CD4-positive, alpha-beta memory T cell (primary cell): ENCODE results near the gene ACSL3. TPM values are rescaled to one million over a fixed set of nuclear protein-coding genes. Genes with fewer than 3 reads are reported as not detected.

Source experiments
- CTCF ChIA-PET: fragments of 350-600 bp; sonication (Branson Sonifier 250); formaldehyde crosslinking; loops from one replicate; lab custom pipeline; 2021; ENCODE audit warnings: inconsistent platforms; ENCODE audit not compliant: partially characterized antibody; lab: Charles Lee
- POLR2A ChIA-PET: fragments of 350-600 bp; sonication (Branson Sonifier 250); formaldehyde crosslinking; loops from one replicate; lab custom pipeline; 2021; ENCODE audit not compliant: partially characterized antibody; lab: Charles Lee
- DNase-seq, 5 donors: peaks; one replicate each; pipeline versions ENCODE4 v3.0.0 to v3.0.0-alpha.2; 2020 to 2022; ENCODE audit warnings: mixed read lengths in 1 of 5
- H3K27ac ChIP-seq: one replicate; pipeline ENCODE4 v1.7.0; 2013; ENCODE audit warnings: low read depth, low read length
- H3K27me3 ChIP-seq: 2 replicates; pipeline ENCODE4 v1.7.0; 2013; ENCODE audit warnings: mild to moderate bottlenecking, low read length, moderate library complexity; ENCODE audit not compliant: insufficient read depth
- H3K36me3 ChIP-seq: 2 replicates; pipeline ENCODE4 v1.7.0; 2013; ENCODE audit warnings: mild to moderate bottlenecking, low read length, moderate library complexity; ENCODE audit not compliant: insufficient read depth
- H3K4me1 ChIP-seq: 2 replicates; pipeline ENCODE4 v1.7.0; 2013; ENCODE audit warnings: mild to moderate bottlenecking, low read length, moderate library complexity; ENCODE audit not compliant: insufficient read depth
- H3K4me3 ChIP-seq, 2 donors: one replicate each; pipeline ENCODE4 v1.7.0; 2013; ENCODE audit warnings: low read length in 2 of 2, mild to moderate bottlenecking in 1 of 2
- H3K9me3 ChIP-seq, 2 donors: one replicate each; pipeline ENCODE4 v1.7.0; 2013; ENCODE audit warnings: low read length in 2 of 2, control low read depth in 1 of 2; ENCODE audit not compliant: control insufficient read depth in 1 of 2
- H3K27ac Mint-ChIP-seq, 7 donors: one replicate each; pipeline ENCODE4 v1.8.0; 2020 to 2021; ENCODE audit warnings: mixed read lengths in 7 of 7, mild to moderate bottlenecking in 6 of 7, inconsistent platforms in 3 of 7, moderate library complexity in 3 of 7
- H3K27me3 Mint-ChIP-seq, 2 donors: one replicate each; pipeline ENCODE4 v1.8.0; 2020 to 2021; ENCODE audit warnings: mixed read lengths in 2 of 2
- H3K36me3 Mint-ChIP-seq, 2 donors: one replicate each; pipeline ENCODE4 v1.8.0; 2020 to 2021; ENCODE audit warnings: mixed read lengths in 2 of 2, inconsistent platforms in 1 of 2, mild to moderate bottlenecking in 1 of 2
- H3K4me1 Mint-ChIP-seq, 4 donors: one replicate each; pipeline ENCODE4 v1.8.0; 2020 to 2021; ENCODE audit warnings: mixed read lengths in 4 of 4, mild to moderate bottlenecking in 1 of 4
- H3K4me3 Mint-ChIP-seq, 8 donors: one replicate each; pipeline ENCODE4 v1.8.0; 2020 to 2021; ENCODE audit warnings: mixed read lengths in 8 of 8, mild to moderate bottlenecking in 7 of 8, moderate library complexity in 6 of 8, inconsistent platforms in 3 of 8
- H3K9me3 Mint-ChIP-seq, 8 donors: one replicate each; pipeline ENCODE4 v1.8.0; 2020 to 2021; ENCODE audit warnings: mixed read lengths in 8 of 8, mild to moderate bottlenecking in 5 of 8, inconsistent platforms in 3 of 8, moderate library complexity in 1 of 8
- intact Hi-C: fragments of 100-400 bp; cut with micrococcal nuclease; formaldehyde crosslinking; loops from one replicate; pipeline ENCODE4 v1.15.1; 2023
- polyA plus RNA-seq, 2 donors: library from polyadenylated mRNA; unstranded; fragments of 300-500 nt; fragmentation: Illumina TruSeq; gene quantifications; one replicate each; pipeline ENCODE4 v1.2.3, GENCODE V29; 2021
- total RNA-seq, 2 experiments: library from RNA; stranded (reverse); gene quantifications; one replicate each; pipeline ENCODE4 v1.2.3, GENCODE V29; 2021

Gene ACSL3
- total and polyA plus RNA-seq, 4 experiments from 2014 or later: 24.8 to 30.9 (median 25.8) TPM

DNA sequence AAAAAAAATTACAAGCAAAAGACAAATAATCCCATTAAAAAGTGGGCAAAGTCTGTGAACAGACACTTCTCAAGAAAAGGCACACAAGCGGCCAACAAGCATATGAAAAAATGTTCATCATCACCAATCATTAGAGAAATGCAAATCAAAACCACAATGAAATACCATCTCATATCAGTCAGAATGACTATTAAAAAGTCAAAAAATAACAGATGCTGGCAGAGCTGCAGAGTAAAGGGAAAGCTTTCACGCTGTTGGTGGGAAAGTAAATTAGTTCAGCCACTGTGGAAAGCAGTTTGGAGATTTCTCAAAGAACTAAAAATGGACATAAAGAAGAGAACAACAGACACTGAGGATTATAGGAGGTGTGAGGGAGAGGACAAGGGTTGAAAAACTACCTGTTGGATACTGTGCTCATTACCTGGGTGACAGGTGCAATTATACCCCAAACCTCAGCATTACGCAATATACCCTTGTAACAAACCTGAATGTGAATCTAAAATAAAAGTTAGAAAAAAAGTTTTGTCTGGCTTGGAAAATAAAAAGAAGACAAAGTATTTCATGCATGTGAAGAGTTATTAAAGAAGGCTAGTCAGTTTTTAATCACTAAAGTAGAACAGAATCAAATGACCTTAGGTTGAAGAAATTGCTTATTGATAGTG is 8.7 kb upstream of the ACSL3 start:
- H3K4me1 ChIP-seq: no peaks in the 10 kb centered on the region
- intact Hi-C loops: no loop called here
- no peaks in the 10 kb centered on the region for H3K36me3 ChIP-seq
- CTCF ChIA-PET: no interaction called here
- H3K9me3 Mint-ChIP-seq: no peaks in the 10 kb centered on the region
- POLR2A ChIA-PET: no interaction called here
- no peaks in the 10 kb centered on the region for H3K4me1 Mint-ChIP-seq
- H3K27me3 ChIP-seq: no peaks in the 10 kb centered on the region
- H3K9me3 ChIP-seq: no peaks in the 10 kb centered on the region
- no peak overlapping the region for H3K4me3 ChIP-seq
- peaks cover 3% of the 10 kb centered on the region in 2 donors for H3K27me3 Mint-ChIP-seq
- no peak for DNase-seq
- no peak overlapping the region for H3K27ac Mint-ChIP-seq
- no peak overlapping the region for H3K27ac ChIP-seq
- no peaks in the 10 kb centered on the region for H3K36me3 Mint-ChIP-seq
- H3K4me3 Mint-ChIP-seq: no peak overlapping the region

GRCh38 chr2:222854773-222855700 is 5.8 kb upstream of the ACSL3 start:
- peaks cover 0 to 2% of the 10 kb centered on the region in 2 donors for H3K27me3 Mint-ChIP-seq
- Histone ChIP-seq H3K27ac (no peak overlapping the region), H3K27me3 (no peaks in the 10 kb centered on the region), H3K4me3 (no peak overlapping the region), H3K36me3 (no peaks in the 10 kb centered on the region), H3K9me3 (no peaks in the 10 kb centered on the region), H3K4me1 (no peaks in the 10 kb centered on the region)
- no peak overlapping the region for H3K27ac Mint-ChIP-seq
- no peaks in the 10 kb centered on the region for H3K9me3 Mint-ChIP-seq
- CTCF ChIA-PET: no interaction called here
- POLR2A ChIA-PET: no interaction called here
- H3K4me1 Mint-ChIP-seq: peaks cover 0 to 3% (median 0%) of the 10 kb centered on the region in 4 donors
- no peak for DNase-seq
- H3K4me3 Mint-ChIP-seq: no peak overlapping the region
- H3K36me3 Mint-ChIP-seq: no peaks in the 10 kb centered on the region
- intact Hi-C loops: no loop called here

- peak overlapping the region; percentile 66 to 85 (median 80) for H3K4me3 Mint-ChIP-seq
- no peaks in the 10 kb centered on the region for H3K9me3 Mint-ChIP-seq
- peak overlapping the region in 4 of 7 donors; percentile 16 to 69 (median 48) for H3K27ac Mint-ChIP-seq
- Histone ChIP-seq H3K4me3 (peak overlapping the region in 1 of 2 donors; percentile 63), H3K27me3 (no peaks in the 10 kb centered on the region), H3K4me1 (peaks cover 37% of the 10 kb centered on the region), H3K9me3 (no peaks in the 10 kb centered on the region), H3K27ac (no peak overlapping the region), H3K36me3 (no peaks in the 10 kb centered on the region)
- CTCF ChIA-PET: no interaction called here
- DNase-seq: no peak
- POLR2A ChIA-PET: interaction anchor here (1.0 kb wide), 1 partner anchor 40 kb away, joined by 4 read pairs; no protein-coding TSS in a partner anchor
- H3K4me1 Mint-ChIP-seq: peaks cover 0 to 5% (median under 1%) of the 10 kb centered on the region in 4 donors
- no peaks in the 10 kb centered on the region for H3K27me3 Mint-ChIP-seq
- H3K36me3 Mint-ChIP-seq: peaks cover 0 to 3% of the 10 kb centered on the region in 2 donors
- intact Hi-C loops: loop anchor here (1.0 kb wide), 1 partner anchor 204 kb away; the partner anchor contains the start of gene FARSB
Observed at GRCh38 chr2:222859786-222860612, 837 bp upstream of the ACSL3 start.

DNA sequence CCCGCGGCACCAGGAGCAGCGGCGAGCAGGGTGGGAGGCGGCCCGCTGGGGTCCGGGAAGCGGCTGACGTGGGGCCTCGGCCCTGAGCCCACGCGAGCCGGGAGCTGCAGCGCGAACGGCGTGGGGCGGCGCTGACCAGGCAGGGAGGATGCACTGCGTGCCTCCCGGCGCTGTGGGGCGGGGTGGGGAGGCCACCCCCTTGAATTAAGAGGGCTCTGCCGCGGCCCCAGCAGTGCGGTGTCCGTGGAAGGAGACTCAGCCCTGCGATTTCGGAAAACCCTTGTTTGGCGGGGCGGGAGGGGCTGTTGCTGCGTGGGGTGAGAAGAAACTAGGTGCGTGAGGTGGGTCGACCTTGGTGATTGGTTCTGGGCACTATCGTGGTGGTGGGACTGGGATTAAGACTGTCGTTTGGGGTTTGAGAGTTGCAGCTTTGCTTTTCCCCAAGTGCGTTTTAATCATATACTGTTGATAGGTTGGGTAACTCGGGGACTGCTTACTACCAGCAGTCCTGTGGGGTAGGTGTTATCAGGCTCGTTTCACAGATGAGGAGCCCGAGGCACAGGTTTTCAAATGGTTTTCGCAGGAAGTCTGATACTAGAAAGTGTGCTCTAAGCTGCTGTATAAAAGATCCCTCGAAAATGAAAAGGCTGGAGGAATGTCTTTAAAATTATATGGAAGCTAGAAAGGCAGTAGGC is 722 bp downstream of the ACSL3 start:
- Mint-ChIP-seq H3K36me3 (peaks cover 0 to 3% of the 10 kb centered on the region in 2 donors), H3K4me3 (no peak overlapping the region), H3K27ac (peak overlapping the region in 6 of 7 donors; percentile 48 to 97 (median 94)), H3K27me3 (no peaks in the 10 kb centered on the region), H3K9me3 (no peaks in the 10 kb centered on the region), H3K4me1 (peaks cover 4 to 11% (median 6%) of the 10 kb centered on the region in 4 donors)
- intact Hi-C loops: loop anchor here (1.0 kb wide), 1 partner anchor 42 kb away; no protein-coding TSS in a partner anchor
- ChIA-PET POLR2A (interaction anchor here (0.5 to 0.8 kb wide), 2 partner anchors 26 to 206 kb away, joined by 3 read pairs; partner anchors contain the start of gene FARSB), CTCF (interaction anchor here (0.9 to 2.6 kb wide), 4 partner anchors 22 to 155 kb away, joined by 3 to 8 read pairs (median 4); no protein-coding TSS in a partner anchor)
- peak in 4 of 5 donors; percentile 25 to 66 (median 34) for DNase-seq
- Histone ChIP-seq H3K4me1 (peaks cover 42% of the 10 kb centered on the region), H3K27me3 (no peaks in the 10 kb centered on the region), H3K4me3 (peak overlapping the region; percentile 57 to 63), H3K27ac (peak overlapping the region; percentile 67), H3K9me3 (no peaks in the 10 kb centered on the region), H3K36me3 (no peaks in the 10 kb centered on the region)

DNA sequence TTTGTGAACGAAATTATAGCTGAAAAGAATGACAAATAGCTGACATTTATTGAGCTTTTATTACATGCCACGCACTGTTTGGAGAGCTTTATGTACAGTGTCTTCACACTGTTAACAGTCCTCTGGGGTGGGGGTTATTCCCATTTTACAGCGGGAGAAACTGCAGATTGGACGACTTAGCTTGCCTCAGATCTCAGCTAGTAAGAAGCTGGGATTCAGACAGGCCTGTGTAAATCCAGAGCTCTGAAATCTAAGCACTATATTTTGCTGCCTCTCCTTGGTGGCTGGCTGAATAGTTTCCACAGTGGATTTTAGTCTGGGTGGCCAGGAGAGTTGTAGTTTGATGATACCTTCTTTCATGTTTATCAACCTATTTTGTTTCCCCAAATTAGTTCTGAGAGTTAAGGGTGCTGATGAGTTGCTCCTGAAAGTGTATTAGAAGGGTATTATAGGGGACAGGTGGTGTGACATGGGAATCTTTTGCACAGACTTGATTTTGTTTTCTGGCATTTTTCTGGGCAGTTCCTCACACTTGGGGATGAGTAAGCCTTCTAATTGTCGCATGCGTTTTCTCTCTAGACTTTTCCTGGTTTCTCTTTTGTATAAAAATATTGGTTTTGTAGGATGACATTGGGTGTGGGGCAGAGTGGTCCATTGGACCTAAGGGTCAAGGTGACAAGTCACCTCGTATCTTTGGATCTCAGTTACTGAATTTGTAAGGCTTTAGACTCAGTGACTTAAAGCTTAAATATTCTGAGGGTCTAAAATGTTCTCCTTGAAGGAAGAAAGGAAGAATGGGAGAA is 1.5 kb downstream of the ACSL3 start:
- Mint-ChIP-seq H3K4me3 (no peak overlapping the region), H3K36me3 (peaks cover 0 to 3% of the 10 kb centered on the region in 2 donors), H3K9me3 (no peaks in the 10 kb centered on the region), H3K27me3 (no peaks in the 10 kb centered on the region), H3K27ac (peak overlapping the region in 5 of 7 donors; percentile 77 to 97 (median 95)), H3K4me1 (peaks cover 5 to 16% (median 6%) of the 10 kb centered on the region in 4 donors)
- peak overlapping the region; percentile 57 to 63 for H3K4me3 ChIP-seq
- peaks cover 42% of the 10 kb centered on the region for H3K4me1 ChIP-seq
- H3K36me3 ChIP-seq: no peaks in the 10 kb centered on the region
- no peaks in the 10 kb centered on the region for H3K27me3 ChIP-seq
- intact Hi-C loops: no loop called here
- ChIA-PET POLR2A (no interaction called here), CTCF (interaction anchor here (0.9 to 2.6 kb wide), 5 partner anchors 21 to 156 kb away, joined by 3 to 8 read pairs (median 3); no protein-coding TSS in a partner anchor)
- H3K27ac ChIP-seq: peak overlapping the region; percentile 67
- DNase-seq: peak in 1 of 5 donors; percentile 1
- H3K9me3 ChIP-seq: no peaks in the 10 kb centered on the region
